Measurements from ENCODE around the gene HLA-DMB.

HLA-DMB gene

DNA sequence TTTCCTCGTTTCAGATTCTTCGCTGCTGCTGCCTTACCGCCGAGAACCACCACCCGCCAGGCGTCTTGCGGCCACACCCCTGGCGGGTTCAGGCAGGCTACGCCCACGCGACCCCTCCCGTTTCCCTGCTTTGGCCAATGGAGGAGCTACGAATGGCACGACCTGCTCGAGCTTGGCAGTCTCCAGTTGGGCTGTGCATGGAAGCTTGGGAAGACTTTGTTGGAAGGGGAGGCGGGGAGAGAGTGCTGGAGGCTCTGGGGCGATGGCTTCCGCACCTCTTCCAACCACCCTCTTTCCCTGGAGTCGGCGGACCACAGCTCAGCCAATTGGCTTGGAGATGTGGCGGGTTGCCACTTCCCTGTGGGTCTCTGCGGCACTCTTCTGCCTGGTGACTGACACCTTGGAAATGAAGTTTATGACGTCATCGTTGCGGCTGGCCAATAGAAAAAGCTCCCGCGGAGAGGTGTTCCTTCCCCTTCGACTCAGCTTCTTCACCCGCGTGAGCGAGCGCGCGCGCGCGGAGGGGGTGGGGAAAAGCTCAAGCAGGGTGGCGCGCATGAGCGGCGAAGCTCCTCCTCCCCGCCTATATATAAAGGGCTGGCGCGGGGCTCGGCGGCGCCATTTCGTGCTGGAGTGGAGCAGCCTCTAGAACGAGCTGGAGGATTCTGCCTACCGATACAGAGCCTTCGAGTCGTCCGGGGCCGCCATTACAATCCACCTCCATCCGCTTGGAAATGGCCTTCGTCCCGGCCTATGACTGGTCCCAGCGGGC is 30.9 kb upstream of the HLA-DMB start:
- DNase-seq, result peak; percentile 100

DNA sequence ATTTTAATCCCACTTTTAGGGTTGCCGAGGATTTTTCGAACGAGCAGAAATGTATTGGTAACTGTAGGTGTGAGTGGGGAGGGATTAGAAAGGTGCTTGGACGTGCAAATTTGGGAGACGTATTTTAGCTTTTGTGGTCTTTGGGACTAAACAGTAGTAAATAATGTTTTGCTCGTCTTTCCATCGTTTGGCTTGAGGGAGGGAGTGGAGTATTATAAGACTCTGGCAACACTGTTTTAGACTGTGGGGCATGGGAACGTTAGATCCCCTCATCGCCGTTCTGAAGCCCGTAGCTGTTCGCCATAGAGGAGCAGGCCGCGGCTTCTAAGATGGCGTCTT is 30.4 kb upstream of the HLA-DMB start:
- DNase-seq, result no peak

DNA sequence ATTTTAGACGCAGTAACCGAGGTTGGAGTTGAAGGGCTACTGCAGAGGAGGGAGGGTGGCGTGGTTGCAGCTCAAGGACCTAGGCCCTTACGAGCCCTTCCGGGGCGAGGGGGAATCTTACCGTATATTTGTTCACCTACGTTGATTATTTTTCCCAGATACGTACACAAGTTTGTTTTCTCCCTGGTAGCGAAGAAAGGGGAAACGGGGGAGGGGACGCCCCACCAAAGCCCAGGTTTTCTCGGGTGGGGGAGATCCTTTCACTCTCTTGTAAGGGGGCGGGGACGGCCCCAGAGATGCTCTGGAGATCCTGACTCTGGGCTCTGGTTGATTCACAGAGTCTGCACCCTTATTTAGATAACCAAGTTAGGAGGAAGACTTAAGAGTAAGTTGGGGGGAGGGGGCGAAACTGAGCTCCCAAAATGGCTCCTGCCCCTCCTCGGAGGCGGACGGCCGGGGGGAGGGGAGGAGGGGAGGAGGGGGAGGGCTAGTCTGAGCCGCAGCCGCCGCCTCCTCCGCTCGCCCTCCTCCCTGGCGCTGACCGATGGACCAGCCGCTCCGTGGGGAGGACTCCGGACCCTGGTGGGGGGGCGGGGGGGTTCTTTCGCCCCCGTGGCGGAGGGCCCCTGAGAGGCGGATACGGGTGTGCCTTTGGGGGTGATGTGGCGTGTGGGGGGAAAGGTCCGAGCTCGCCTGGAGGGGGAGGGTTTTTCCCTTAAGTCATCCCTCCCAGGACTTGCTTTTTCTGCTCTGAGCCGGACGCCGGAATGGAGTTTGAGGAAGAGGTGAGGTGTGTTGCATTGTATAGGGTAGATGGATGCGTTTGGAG is 29.8 kb upstream of the HLA-DMB start:
- DNase-seq, result peak; percentile 81

DNA sequence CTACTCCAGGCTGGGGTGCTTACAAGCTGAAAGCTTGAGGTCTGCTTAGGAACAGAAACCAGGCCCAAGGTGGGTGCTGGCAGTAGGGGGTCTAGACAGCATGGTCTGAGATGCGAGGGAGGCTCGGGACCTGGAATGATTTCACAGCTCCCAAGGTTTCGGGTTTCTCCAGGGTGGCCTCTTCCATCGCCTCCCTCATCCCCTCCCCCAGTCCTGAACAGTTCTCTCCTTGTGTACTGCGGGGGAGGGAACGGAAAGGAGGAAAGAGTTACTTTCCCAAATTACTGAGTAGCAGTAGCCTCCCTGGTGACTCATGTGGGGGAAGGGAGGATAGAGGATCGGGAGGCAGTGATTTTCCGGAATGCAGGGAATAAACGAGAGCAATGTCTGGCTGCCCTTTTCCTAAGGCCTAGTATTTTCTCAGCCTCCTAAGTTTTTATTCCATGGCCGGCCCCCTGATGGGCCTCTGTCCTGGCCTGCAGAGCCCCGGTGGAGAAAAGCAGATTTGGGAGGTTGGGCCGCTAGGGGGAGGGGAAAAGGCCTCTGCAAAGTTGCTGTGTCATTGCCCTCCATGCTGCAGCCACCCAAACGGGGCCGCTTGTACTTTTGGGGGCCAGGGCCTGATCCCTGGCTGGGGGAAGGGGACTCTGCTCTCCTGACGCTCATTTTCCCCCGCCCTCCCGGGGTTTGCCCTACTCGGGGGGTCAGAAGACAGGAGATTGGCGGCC is 29.0 kb upstream of the HLA-DMB start:
- DNase-seq, result peak; percentile 69

DNA sequence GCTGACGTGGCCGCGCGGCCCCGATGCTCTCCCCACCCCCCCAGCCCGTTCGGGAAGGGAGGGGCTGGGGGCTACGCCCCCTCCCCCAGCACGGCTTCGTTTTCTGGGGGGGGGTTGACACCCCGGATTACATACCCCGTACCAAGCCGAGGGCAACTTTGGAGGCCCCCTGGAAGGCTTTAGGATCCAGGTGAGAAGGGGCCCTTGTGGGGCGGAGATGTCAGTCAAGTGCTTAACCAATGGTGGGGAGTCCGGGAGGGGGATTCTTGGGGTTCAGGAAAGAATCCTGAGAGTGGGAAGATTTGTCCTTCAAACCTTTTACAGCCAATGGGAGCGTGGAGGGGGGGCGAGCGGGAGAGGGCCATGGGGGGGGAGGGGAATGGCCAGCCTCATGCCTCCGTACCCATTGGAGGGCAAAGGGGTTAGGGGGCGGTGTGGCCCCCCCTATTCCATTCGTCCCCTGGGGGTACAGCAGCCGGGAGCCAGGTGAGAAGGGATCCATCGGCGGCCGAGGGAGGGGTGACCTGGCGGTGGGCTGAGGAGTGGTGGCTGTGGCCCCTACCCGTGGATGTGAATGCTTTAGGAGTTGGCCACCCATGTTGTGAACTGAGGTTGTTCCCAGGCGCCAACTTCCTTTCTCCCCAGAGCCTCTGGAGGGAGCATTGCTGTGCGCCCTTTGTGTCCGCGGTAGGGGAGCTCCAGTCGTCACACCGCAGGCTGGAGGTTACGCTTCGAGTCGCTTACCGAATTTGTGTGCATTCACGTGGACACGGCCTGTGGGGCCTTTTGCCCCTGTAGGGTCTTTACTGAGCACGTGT is 28.2 kb upstream of the HLA-DMB start:
- DNase-seq, result peak; percentile 79

DNA sequence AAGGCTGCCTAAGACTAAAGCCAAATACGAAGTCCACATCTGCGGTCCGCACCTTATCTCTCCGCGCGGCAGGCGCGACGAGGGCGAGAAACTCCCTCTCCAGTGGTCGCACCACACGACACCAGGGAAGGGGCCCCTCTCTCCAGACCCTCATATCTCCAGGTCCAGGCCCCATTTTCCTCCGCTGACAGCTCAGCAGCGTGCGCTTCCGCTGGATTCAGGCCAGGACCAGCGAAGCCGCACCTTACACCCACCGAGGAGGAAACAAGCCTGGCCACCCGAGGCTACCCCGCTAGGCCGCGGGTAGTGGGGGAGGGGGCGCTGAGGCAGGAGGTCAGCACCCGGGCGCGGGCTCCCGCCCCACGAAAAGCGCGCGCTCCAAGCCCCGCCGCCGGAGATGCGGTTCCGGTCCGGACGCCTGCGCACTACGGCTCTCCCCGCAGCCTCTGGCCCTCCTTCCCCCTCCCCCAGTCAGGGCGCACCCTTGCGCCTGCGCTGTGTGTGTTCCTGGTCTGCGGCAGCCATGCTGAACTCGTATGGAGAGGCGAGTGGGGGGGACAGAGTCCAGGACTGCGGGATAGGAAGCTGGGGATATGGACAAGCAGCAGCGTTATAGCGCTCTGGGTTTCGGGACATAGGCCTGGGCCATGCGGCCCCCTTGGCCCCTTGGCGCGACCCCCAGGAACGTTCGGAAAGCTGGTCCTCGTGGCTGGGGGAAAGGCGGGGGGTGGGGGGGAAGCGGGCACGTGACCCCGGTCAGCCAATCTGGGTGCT is 27.5 kb upstream of the HLA-DMB start, which contains the start of gene BRD2:
Gene BRD2, plus strand, starts transcription at position 502 of the 774 bp plus-strand sequence. CDS start 4,305 bp downstream, outside the sequence.
- peak; percentile 98 for DNase-seq

DNA sequence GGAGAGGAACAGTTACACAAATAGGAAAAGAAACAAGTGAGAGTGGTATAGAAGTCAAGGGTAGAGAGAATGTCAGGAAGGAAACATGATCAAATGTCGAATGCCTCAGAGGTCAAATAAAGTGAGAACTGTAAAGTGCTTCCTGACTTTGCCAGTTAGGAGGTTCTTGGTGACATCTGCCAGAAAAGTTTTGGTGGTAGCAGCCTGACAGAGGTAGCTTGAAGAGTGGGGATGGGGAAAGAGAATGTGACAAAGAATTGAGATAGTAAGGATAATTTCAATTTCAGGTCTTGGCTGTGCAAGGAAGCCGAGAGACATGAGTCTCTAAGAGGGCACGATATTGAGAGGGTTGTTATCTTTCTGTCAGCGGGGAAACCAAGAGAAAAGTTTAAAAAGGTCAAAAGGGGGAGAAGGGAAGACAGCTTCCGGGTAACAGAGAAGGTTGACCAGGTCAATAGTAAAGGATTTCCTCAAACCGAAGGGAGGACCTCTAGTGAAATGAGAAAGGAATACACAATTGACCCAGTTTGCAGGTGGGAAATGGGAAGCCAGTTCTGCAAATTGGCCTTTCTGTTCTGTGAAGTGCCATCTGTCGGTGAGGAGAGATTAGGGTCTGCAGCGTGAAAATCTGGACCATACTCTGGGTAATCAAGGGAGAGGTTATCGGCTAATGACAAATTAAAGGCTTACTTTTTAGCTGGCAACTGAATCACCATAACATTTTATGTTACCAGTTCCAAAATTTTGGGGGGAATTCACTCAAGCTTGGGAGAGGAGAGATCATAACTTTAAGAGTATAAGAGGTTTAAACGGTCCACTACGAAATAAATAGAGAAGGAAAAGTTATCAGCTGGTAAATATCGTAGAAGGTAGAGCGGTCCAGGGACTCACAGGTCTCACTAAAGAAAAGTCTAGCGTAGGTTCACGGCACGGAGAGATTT is 26.6 kb upstream of the HLA-DMB start:
- DNase-seq, result peak; percentile 37

DNA sequence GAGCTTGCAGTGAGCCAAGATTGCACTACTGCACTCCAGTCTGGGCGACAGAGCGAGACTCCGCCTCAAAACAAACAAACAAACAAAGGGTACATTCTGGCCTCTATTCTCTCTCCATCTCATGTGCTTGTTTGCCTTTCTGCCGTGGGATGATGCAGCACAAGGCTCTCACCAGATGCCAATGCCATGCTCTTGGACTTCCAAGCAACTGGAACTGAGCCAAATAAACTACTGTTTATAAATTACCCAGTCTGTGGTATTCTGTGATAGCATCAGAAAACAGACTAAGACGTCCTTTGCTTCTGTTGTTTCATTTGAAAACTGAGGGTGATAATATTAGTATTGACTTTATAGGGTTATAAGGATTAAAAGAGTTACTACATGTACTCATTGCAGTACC is 23.9 kb upstream of the HLA-DMB start:
- DNase-seq, result no peak

DNA sequence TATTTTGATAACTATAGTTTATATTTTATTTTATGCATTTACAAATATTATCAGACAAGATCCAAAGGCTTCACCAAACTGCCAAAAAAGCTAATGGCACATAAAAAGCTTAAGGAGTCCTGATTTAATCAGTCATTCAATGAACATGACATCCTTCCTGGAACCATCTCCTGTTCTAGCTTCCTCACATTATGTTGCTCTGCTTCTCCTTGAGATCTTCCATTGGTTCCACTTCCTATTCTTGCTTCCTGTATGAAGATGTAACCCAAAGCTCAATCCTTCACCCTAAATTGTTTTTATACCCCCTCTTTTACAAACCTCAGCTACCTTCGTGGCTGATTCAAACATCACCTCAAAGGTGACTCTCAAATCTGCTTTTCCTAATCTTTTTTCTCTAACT is 23.0 kb upstream of the HLA-DMB start:
- no peak for DNase-seq

DNA sequence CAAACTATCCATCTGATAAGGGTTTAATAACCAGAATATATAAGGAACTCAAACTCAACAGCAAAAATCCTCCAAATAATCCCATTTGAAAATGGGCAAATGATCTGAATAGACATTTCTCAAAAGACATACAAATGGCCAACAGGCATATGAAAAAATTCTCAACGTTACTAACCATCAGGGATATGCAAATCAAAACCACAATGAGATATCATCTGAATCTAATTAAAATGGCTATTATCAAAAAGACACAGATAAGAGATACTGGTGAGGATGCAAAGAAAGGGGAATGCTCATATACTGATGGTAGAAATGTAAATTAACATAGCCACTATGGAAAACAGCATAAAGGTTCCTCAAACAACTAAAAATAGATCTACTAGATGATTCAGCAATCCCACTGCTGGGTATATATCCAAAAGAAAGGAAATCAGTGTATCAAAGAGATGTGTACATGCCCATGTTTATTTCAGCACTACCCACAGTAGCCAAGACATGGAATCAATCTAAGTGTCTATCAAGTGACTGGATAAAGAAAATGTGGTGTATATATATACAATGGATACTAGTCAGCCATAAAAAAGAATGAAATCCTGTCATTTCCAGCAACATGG is 21.5 kb upstream of the HLA-DMB start:
- DNase-seq, result no peak

DNA sequence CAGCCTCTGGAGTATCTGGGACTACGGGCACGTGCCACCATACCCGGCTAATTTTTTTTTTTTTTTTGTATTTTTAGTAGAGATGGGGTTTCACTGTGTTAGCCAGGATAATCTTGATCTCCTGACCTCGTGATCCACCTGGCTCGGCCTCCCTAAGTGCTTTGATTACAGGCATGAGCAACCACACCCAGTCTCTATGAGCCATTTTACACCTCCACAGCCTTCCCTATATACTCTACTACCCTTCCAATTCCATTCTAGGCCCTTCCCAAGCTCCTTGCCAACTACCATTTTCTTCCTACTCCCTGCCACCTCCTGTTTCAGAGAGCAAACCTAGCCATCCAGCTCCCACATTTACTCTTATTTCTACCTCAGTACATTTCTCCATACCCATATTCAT is 19.7 kb upstream of the HLA-DMB start:
- no peak for DNase-seq

DNA sequence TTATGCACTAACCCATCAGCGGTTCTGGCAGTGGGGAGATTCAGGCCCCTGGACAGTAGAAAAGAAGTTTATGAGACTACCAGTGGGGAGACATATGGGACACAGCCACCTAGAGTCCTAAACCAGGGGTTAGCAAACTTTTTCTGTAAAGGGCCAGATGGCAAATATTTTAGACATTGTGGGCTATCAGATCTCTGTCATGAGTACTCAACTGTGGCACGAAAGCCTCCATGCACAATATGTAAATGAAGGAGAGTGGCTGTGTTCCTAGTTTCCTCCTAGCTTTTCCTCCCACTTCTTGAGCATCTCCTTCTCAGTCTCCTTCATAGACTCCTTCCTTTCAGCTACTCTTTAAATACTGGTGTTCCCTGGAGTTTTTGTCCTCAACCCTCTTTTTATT is 15.3 kb upstream of the HLA-DMB start:
- DNase-seq, result no peak

DNA sequence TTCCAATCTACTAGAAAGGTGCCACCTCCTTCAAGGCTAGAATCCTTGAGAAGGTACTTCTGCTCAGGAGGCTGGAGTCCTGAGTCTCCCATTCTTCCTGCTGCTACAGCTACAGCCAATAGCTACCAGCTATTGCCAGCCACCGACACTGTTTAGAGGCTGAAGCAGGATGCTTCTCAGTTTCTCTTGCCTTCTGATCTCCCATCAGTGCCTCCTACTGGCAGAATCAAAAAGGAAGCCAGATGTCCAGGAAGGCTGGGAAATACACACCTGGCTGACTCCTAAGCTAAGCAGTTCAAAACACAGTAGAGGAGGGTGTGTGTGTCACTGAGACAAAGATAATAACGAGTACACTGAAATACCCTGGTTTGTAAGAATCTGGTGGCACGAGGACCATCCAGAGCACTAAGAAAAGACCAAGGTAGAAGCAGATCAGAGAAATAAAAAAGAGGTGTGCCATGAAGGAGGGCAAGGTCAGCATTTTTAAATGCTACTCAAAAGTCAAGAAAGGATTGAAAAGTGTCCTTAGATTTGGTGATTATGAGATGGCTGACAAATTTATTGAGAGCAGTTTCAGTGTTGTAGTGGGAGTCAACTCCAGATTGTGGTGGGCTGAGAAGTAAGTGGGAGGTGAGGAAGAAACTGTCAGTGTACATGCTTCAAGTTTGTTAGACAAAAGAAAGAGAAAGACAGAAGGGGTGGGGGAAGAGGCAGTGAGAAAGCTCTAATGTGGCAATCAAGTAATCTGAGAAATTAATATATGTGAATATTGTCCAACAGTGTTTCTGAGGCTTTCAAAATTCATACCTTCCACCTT is 14.4 kb upstream of the HLA-DMB start:
- DNase-seq, result no peak

DNA sequence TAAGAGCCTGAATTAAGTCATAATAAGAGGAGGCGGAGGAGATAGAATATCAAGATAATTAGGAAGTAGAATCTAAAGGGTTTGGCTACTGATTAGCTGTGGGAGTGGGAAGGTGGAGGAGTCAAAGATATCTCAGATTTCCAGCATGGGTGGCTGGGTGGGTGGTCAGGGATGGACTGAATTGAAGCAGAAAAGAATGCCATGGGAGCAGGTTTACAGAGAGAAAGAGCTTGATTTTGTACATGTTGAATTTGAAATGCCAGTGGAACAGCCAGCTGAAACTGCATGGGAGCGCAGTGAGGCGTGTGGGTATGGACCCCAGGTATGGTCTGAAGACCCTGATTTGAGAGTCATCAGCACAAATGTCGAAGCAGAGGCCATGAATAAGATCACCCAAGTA is 13.4 kb upstream of the HLA-DMB start:
- no peak for DNase-seq

DNA sequence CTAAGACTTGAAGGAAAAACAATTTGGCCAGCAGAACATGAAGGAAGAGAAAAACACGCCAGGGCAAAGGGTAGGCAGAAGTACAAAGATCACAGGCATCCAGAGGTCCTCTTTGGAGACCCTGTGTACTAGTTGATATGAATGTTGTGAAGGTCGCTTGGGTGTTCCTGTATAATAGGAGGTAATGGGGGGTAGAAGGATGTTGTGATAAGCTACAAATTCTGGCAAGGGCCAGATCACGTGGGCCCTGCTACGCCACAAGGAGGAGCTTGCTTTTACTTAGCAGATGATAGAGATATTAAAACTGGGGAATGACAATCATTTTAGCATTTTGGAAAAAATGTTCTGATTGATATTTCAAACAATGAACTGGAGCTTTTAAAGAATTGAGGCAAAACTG is 12.9 kb upstream of the HLA-DMB start:
- no peak for DNase-seq

DNA sequence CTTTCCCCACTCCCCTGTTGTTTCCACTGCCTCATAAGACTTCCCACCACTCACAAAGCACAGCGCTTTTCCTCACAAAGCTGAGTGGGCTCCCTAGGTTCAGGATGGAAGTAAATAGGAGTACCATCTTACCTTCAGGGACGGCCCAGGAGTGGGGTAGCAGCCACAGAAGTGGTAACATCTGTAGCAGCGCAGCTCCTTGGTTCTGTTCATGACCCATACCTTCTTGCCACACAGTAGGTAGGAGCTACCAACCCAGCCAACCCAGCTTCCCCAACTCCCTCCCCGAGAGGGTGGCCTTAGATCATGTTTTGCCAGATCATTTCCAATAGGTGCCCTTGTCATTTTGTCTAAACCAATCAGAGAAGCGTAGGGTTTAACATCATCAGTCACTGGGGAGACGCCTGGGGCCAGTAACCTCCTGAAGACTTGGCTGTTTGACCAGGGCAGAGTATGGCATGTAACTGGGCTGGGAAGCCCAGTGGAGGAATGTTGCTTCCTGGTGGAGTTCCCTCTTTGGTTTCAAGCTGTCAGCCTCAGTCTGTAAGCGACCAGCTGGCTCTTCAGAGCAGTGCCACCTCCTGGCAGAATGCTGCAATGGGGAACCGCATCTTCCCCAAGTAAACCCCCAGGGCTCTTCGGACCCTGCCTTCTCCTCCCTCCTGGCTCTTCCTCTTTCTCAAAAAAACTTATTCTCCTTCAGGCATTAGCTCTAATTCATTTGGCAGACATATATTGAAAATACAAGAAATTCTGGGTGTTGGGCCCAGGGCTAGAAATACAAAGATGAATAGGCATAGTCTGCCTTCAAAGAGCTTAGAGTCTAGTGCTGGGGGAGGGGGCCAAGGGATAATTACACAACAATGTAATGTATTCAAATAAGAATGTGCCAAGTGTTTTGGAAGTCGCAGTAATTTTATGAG is 12.2 kb upstream of the HLA-DMB start, which contains the start of gene HLA-DMA:
Gene HLA-DMA, minus strand, starts transcription at position 281 of the 923 bp plus-strand sequence. Its CDS starts 61 bp downstream, at position 220.
- DNase-seq, result peak; percentile 91

DNA sequence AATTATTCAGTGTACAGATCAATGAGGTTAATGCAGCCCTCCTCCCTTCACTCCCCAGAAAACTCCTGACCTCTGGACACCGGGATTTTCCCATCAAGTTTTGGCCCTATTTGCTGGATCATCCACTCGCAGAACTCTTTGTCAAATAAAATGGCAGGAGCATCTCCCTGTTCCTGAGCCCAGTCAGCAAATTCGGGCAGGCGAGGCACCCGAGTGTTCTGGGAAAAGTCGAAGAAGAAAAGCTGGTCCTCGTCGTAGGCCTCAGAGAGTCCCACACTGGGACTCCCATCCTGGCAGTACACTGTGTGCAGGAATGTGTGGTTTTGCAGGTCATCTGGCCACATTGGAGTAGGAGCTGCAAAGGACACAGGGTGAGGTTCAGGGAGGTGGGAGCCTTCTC is 9.6 kb upstream of the HLA-DMB start:
- DNase-seq, result no peak

DNA sequence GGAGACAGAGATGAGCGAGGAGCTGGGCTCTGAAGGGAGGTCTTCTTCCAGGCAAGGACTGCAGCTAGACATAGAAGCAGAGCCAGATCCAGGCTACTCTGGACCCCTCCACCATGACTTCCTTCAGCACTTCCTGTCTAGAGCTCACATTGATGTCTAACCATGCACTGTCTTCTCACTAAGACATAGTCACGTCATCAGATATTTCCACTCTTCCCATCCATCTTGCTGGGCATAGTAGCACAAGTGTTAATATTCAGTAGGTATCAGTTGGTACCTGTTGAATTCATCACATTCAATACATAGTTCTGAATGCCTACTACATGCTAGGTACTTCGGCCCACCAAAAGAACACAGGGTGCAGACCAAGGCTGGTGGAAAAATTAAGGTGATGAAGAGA is 9.2 kb upstream of the HLA-DMB start:
- no peak for DNase-seq
